ENCODE measurements around the gene PCBP2. TPM values are rescaled to one million over a fixed set of nuclear protein-coding genes. Genes with fewer than 3 reads are reported as not detected.

PCBP2 gene
- total and polyA plus RNA-seq, 3 experiments from 2014 or later = 104 to 1,025 (median 995) TPM

DNA sequence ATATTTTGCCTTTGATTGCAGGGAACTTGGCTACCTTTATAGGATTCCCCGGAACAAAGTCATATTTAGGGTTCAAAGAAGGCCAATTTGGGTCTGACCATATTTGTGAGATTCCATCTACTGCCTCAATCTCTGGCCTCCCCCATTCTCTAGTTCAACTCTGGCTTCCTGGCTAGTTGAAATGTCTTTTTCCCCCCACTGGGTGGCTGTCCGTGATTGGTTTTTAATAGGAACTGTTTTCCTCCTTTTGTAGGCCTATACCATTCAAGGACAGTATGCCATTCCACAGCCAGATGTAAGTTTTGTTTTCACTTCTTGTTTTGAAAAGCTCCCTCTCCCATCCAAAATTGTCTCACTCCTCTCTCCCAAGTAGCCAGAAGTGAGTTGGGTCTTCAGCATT, 13.8 kb downstream of the PCBP2 start:
- Mint-ChIP-seq H3K4me1 (peaks cover 25 to 43% (median 41%) of the 10 kb centered on the region in 3 donors), H3K4me3 (no peak overlapping the region), H3K27ac (peak overlapping the region in 5 of 8 donors; percentile 11 to 76 (median 29)), H3K36me3 (peaks cover 21 to 95% (median 45%) of the 10 kb centered on the region in 3 donors), H3K9me3 (no peaks in the 10 kb centered on the region), H3K27me3 (peaks cover 0 to 3% of the 10 kb centered on the region in 2 donors)
- no peaks in the 10 kb centered on the region for H3K9me3 ChIP-seq (ENCODE audit: low read length)
- peaks cover 89% of the 10 kb centered on the region for H3K36me3 ChIP-seq (ENCODE audit: insufficient read depth, low read length)
- CTCF ChIA-PET = interaction anchor here (1.7 kb wide), 1 partner anchor 43 kb away, joined by 7 read pairs; no protein-coding TSS in a partner anchor
- no peak overlapping the region for H3K4me3 ChIP-seq (ENCODE audit: low read length)
- no peaks in the 10 kb centered on the region for H3K27me3 ChIP-seq (ENCODE audit: insufficient read depth, low read length, poor library complexity, severe bottlenecking)
- POLR2A ChIA-PET = no interaction called here
- no peak overlapping the region for H3K27ac ChIP-seq (ENCODE audit: low read depth, low read length)
- DNase-seq = no peak
- peaks cover 23% of the 10 kb centered on the region for H3K4me1 ChIP-seq (ENCODE audit: insufficient read depth, low read length)

- H3K4me1 ChIP-seq (ENCODE audit: insufficient read depth, low read length) = peaks cover 15% of the 10 kb centered on the region
- Mint-ChIP-seq H3K4me3 (no peak overlapping the region), H3K36me3 (peaks cover 18 to 94% (median 43%) of the 10 kb centered on the region in 3 donors), H3K9me3 (no peaks in the 10 kb centered on the region), H3K4me1 (peaks cover 22 to 45% (median 42%) of the 10 kb centered on the region in 3 donors), H3K27ac (peak overlapping the region in 3 of 8 donors; percentile 21 to 84 (median 60)), H3K27me3 (peaks cover 0 to 3% of the 10 kb centered on the region in 2 donors)
- no peaks in the 10 kb centered on the region for H3K27me3 ChIP-seq (ENCODE audit: insufficient read depth, low read length, poor library complexity, severe bottlenecking)
- CTCF ChIA-PET = no interaction called here
- no peak overlapping the region for H3K27ac ChIP-seq (ENCODE audit: low read depth, low read length)
- H3K4me3 ChIP-seq (ENCODE audit: low read length) = no peak overlapping the region
- H3K9me3 ChIP-seq (ENCODE audit: low read length) = no peaks in the 10 kb centered on the region
- POLR2A ChIA-PET = no interaction called here
- peaks cover 87% of the 10 kb centered on the region for H3K36me3 ChIP-seq (ENCODE audit: insufficient read depth, low read length)
- no peak for DNase-seq
These were observed 14.7 kb downstream of the PCBP2 start for GRCh38 chr12:53466640-53467039.

DNA sequence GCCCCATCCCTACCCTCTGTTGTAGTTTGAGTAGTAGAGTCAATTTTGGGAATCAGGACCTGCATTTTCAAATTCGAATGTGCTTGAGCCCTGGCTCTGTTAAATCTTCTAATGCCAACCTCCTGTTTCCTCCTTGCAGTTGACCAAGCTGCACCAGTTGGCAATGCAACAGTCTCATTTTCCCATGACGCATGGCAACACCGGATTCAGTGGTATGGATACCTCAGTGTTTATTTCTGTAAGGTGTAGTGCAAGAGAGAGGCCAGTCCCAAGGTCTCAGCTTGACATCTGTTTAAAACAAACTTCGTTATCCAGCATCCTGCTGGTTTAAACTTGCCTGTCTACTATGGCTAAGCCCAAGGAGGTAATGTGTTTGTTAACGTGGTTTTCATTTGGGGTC, 15.2 kb downstream of the PCBP2 start:
- Histone ChIP-seq H3K27me3 (ENCODE audit: insufficient read depth, low read length, poor library complexity, severe bottlenecking) (no peaks in the 10 kb centered on the region), H3K36me3 (ENCODE audit: insufficient read depth, low read length) (peaks cover 87% of the 10 kb centered on the region), H3K4me3 (ENCODE audit: low read length) (no peak overlapping the region), H3K9me3 (ENCODE audit: low read length) (no peaks in the 10 kb centered on the region), H3K4me1 (ENCODE audit: insufficient read depth, low read length) (peaks cover 15% of the 10 kb centered on the region), H3K27ac (ENCODE audit: low read depth, low read length) (no peak overlapping the region)
- ChIA-PET POLR2A (no interaction called here), CTCF (no interaction called here)
- no peak for DNase-seq
- Mint-ChIP-seq H3K27ac (peak overlapping the region in 2 of 8 donors; percentile 21 to 84), H3K4me1 (peaks cover 26 to 48% (median 47%) of the 10 kb centered on the region in 3 donors), H3K9me3 (no peaks in the 10 kb centered on the region), H3K36me3 (peaks cover 18 to 94% (median 44%) of the 10 kb centered on the region in 3 donors), H3K27me3 (peaks cover 0 to 3% of the 10 kb centered on the region in 2 donors), H3K4me3 (no peak overlapping the region)

DNA sequence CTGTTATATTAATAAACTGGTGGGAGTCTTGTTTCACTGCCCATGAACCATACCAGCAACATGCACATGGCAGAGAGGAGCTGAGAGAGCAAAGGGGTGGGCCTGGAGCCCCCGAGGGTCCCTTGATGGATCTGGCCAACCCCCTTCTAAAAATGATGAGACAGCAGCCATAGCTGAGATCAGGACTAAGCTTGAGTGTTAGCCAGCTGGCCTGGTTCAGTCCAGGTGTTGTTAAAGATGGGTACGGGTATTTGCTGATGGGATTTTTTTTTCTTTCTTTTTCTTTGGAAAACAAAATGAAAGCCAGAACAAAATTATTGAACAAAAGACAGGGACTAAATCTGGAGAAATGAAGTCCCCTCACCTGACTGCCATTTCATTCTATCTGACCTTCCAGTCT, 16.0 kb downstream of the PCBP2 start:
- Mint-ChIP-seq H3K36me3 (peaks cover 14 to 94% (median 39%) of the 10 kb centered on the region in 3 donors), H3K4me3 (no peak overlapping the region), H3K9me3 (no peaks in the 10 kb centered on the region), H3K27ac (peak overlapping the region in 2 of 8 donors; percentile 36 to 87), H3K27me3 (peaks cover 0 to 3% of the 10 kb centered on the region in 2 donors), H3K4me1 (peaks cover 28 to 54% (median 52%) of the 10 kb centered on the region in 3 donors)
- Histone ChIP-seq H3K27ac (ENCODE audit: low read depth, low read length) (no peak overlapping the region), H3K9me3 (ENCODE audit: low read length) (no peaks in the 10 kb centered on the region), H3K36me3 (ENCODE audit: insufficient read depth, low read length) (peaks cover 87% of the 10 kb centered on the region), H3K4me3 (ENCODE audit: low read length) (no peak overlapping the region), H3K4me1 (ENCODE audit: insufficient read depth, low read length) (peaks cover 7% of the 10 kb centered on the region), H3K27me3 (ENCODE audit: insufficient read depth, low read length, poor library complexity, severe bottlenecking) (no peaks in the 10 kb centered on the region)
- CTCF ChIA-PET = interaction anchor here (1.5 kb wide), 1 partner anchor 9 kb away, joined by 3 read pairs; no protein-coding TSS in a partner anchor
- POLR2A ChIA-PET = interaction anchor here (0.5 to 1.0 kb wide), 3 partner anchors 13 to 955 kb away, joined by 3 to 4 read pairs (median 3); partner anchors contain the start of gene CISTR
- no peak for DNase-seq

- DNase-seq = no peak
- Mint-ChIP-seq H3K27ac (peak overlapping the region in 3 of 8 donors; percentile 13 to 71 (median 36)), H3K27me3 (peaks cover 0 to 3% of the 10 kb centered on the region in 2 donors), H3K4me1 (peaks cover 27 to 55% (median 51%) of the 10 kb centered on the region in 3 donors), H3K36me3 (peaks cover 14 to 92% (median 37%) of the 10 kb centered on the region in 3 donors), H3K4me3 (no peak overlapping the region), H3K9me3 (no peaks in the 10 kb centered on the region)
- Histone ChIP-seq H3K27me3 (ENCODE audit: insufficient read depth, low read length, poor library complexity, severe bottlenecking) (no peaks in the 10 kb centered on the region), H3K4me3 (ENCODE audit: low read length) (no peak overlapping the region), H3K27ac (ENCODE audit: low read depth, low read length) (no peak overlapping the region), H3K36me3 (ENCODE audit: insufficient read depth, low read length) (peaks cover 87% of the 10 kb centered on the region), H3K9me3 (ENCODE audit: low read length) (no peaks in the 10 kb centered on the region), H3K4me1 (ENCODE audit: insufficient read depth, low read length) (peaks cover 6% of the 10 kb centered on the region)
- ChIA-PET CTCF (interaction anchor here (1.5 kb wide), 2 partner anchors 8 to 9 kb away, joined by 3 read pairs; no protein-coding TSS in a partner anchor), POLR2A (interaction anchor here (0.5 to 1.0 kb wide), 3 partner anchors 13 to 955 kb away, joined by 3 to 4 read pairs (median 3); partner anchors contain the start of gene CISTR)
These were observed 16.4 kb downstream of the PCBP2 start for GRCh38 chr12:53468282-53468681.

DNA sequence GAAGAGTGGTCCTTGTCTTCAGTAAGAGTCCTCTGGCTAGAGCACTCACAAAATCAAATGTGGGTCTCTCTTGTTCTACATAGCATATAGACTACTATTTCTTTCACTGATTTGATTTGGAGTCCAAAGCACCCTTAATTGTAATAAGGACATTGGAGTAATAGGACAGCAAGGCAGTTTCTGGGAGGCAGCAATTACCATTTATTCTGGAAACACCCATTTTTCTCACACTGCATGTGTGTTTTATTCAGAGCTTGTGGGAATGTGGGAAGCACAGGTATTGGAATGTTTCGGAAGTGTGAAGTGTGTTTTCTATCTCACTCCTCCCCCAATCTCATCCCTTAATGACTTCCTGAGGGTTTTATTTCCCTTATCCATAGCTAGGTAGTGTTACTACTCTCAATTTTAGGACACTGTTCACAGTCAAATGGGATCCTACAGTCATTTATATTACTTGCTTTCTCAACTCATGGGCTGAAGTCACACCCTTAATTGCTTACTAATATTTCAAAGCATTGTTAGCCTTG, 20.2 kb downstream of the PCBP2 start:
- peak overlapping the region in 2 of 8 donors; percentile 19 to 90 for H3K27ac Mint-ChIP-seq
- Histone ChIP-seq H3K9me3 (ENCODE audit: low read length) (no peaks in the 10 kb centered on the region), H3K4me1 (ENCODE audit: insufficient read depth, low read length) (peaks cover 5% of the 10 kb centered on the region), H3K27ac (ENCODE audit: low read depth, low read length) (no peak overlapping the region), H3K27me3 (ENCODE audit: insufficient read depth, low read length, poor library complexity, severe bottlenecking) (no peaks in the 10 kb centered on the region), H3K36me3 (ENCODE audit: insufficient read depth, low read length) (peaks cover 90% of the 10 kb centered on the region), H3K4me3 (ENCODE audit: low read length) (no peak overlapping the region)
- H3K27me3 Mint-ChIP-seq = peaks cover 0 to 3% of the 10 kb centered on the region in 2 donors
- ChIA-PET CTCF (interaction anchor here (1.2 to 2.5 kb wide), 4 partner anchors 19 to 151 kb away, joined by 3 to 9 read pairs (median 5); partner anchors contain the start of genes MAP3K12 and TARBP2), POLR2A (interaction anchor here (0.6 to 1.0 kb wide), 3 partner anchors 9 to 89 kb away, joined by 4 to 8 read pairs (median 6); no protein-coding TSS in a partner anchor)
- DNase-seq = no peak
- H3K9me3 Mint-ChIP-seq = no peaks in the 10 kb centered on the region
- H3K4me3 Mint-ChIP-seq = no peak overlapping the region
- H3K4me1 Mint-ChIP-seq = peaks cover 42 to 64% (median 62%) of the 10 kb centered on the region in 3 donors
- peaks cover 20 to 93% (median 30%) of the 10 kb centered on the region in 3 donors for H3K36me3 Mint-ChIP-seq

- peak overlapping the region in 1 of 7 donors; percentile 12 for H3K4me3 Mint-ChIP-seq
These were observed 22.2 kb downstream of the PCBP2 start for GRCh38 chr12:53474077-53474476.

More at GRCh38 chr12:53474077-53474476, 22.2 kb downstream of the PCBP2 start:
- H3K36me3 ChIP-seq (ENCODE audit: insufficient read depth, low read length) = peaks cover 80% of the 10 kb centered on the region
- CTCF ChIA-PET = interaction anchor here (1.1 to 4.7 kb wide), 3 partner anchors 20 to 34 kb away, joined by 3 to 23 read pairs (median 3); partner anchors contain the start of gene NPFF
- no peak overlapping the region for H3K27ac ChIP-seq (ENCODE audit: low read depth, low read length)
- H3K27me3 ChIP-seq (ENCODE audit: insufficient read depth, low read length, poor library complexity, severe bottlenecking) = no peaks in the 10 kb centered on the region
- POLR2A ChIA-PET = interaction anchor here (1.3 to 1.4 kb wide), 2 partner anchors 19 to 26 kb away, joined by 3 to 4 read pairs; partner anchors contain the start of gene TARBP2
- DNase-seq = no peak
- no peak overlapping the region for H3K4me3 ChIP-seq (ENCODE audit: low read length)
- H3K9me3 Mint-ChIP-seq = no peaks in the 10 kb centered on the region
- peaks cover 5% of the 10 kb centered on the region for H3K4me1 ChIP-seq (ENCODE audit: insufficient read depth, low read length)
- H3K36me3 Mint-ChIP-seq = peaks cover 18 to 90% (median 18%) of the 10 kb centered on the region in 3 donors
- H3K4me1 Mint-ChIP-seq = peaks cover 42 to 67% (median 57%) of the 10 kb centered on the region in 3 donors
- peak overlapping the region in 7 of 8 donors; percentile 68 to 93 (median 81) for H3K27ac Mint-ChIP-seq
- H3K27me3 Mint-ChIP-seq = no peaks in the 10 kb centered on the region
- H3K9me3 ChIP-seq (ENCODE audit: low read length) = no peaks in the 10 kb centered on the region
